Measurements from ENCODE around the gene BAHCC1. TPM values are rescaled to one million over a fixed set of nuclear protein-coding genes. Genes with fewer than 3 reads are reported as not detected.

The BAHCC1 gene
- total and polyA plus RNA-seq, 2 donors (not counting 3 experiments of a cell fraction or from before 2014, with no cell fraction given): 4.7 to 11.6 TPM

GRCh38 chr17:81457917-81458555, 62.8 kb downstream of the BAHCC1 start:
- FAIRE-seq (no peak), DNase-seq (ENCODE audit: low read depth, low spot score) (no peak)
- Histone ChIP-seq H3K9ac (replicated peaks; ENCODE audit: extremely low read depth, insufficient read depth, low read length) (no peak overlapping the region), H3K27ac (ENCODE audit: insufficient read depth, low read depth, low read length) (no peak overlapping the region), H2AFZ (ENCODE audit: low read depth, low read length) (no peak overlapping the region), H3K4me3 (replicated peaks in 1 of 3; ENCODE audit: insufficient read depth in 1 of 3, low read depth in 1 of 3, low read length in 3 of 3) (no peak overlapping the region), H3K36me3 (ENCODE audit: control insufficient read depth in 2 of 2, extremely low read depth in 1 of 2, insufficient read depth in 2 of 2, low read length in 2 of 2) (no peaks in the 10 kb centered on the region), H3K9me3 (replicated peaks; ENCODE audit: control insufficient read depth, insufficient read depth, low read length) (no peaks in the 10 kb centered on the region), H3K4me1 (ENCODE audit: control insufficient read depth, extremely low read depth, insufficient read depth, low read length) (peaks cover 19% of the 10 kb centered on the region), H3K79me2 (ENCODE audit: control insufficient read depth, insufficient read depth, low read length) (no peaks in the 10 kb centered on the region), H4K20me1 (replicated peaks; ENCODE audit: control insufficient read depth, extremely low read depth, insufficient read depth, low read length) (no peaks in the 10 kb centered on the region), H3K27me3 (ENCODE audit: control insufficient read depth in 2 of 2, insufficient read depth in 2 of 2, low read length in 2 of 2) (no peaks in the 10 kb centered on the region), H3K4me2 (ENCODE audit: insufficient read depth, low read length) (no peak overlapping the region), H3K9me1 (replicated peaks; ENCODE audit: control insufficient read depth, extremely low read depth, insufficient read depth, low read length) (no peaks in the 10 kb centered on the region)
- intact Hi-C loops (cut with micrococcal nuclease) (loop anchor here (2.0 to 5.0 kb wide), 2 partner anchors 41 to 63 kb away; partner anchors contain the start of gene BAHCC1), dilution Hi-C loops (cut with MboI; ENCODE audit: extremely low pct_ligation_motif_present, low sequenced_read_pairs) (no loop called here)
- ChIA-PET POLR2A (no interaction called here), CTCF (interaction anchor here (1.4 kb wide), 1 partner anchor 27 kb away, joined by 4 read pairs; no protein-coding TSS in a partner anchor)
- BruUV-seq (replicated peaks): no TSS peak
- TF ChIP-seq, protein P1, sequence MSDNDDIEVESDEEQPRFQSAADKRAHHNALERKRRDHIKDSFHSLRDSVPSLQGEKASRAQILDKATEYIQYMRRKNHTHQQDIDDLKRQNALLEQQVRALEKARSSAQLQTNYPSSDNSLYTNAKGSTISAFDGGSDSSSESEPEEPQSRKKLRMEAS (IDR thresholded peaks at IDR 0.05; ENCODE audit: insufficient read depth, insufficient read length): no peak
- no peak for TF ChIP-seq FOS (IDR thresholded peaks at IDR 0.05; ENCODE audit: borderline replicate concordance, insufficient read depth, low read length)
- no peak for TF ChIP-seq GATA2 (IDR thresholded peaks at IDR 0.05; ENCODE audit: insufficient read depth, insufficient read length, low read depth, low read length)
- TF ChIP-seq JUN (IDR thresholded peaks at IDR 0.05; ENCODE audit: borderline replicate concordance, insufficient read depth, insufficient read length, low read depth): no peak
- TF ChIP-seq POLR2AphosphoS5 (IDR thresholded peaks at IDR 0.05; ENCODE audit: insufficient read depth, low read depth, low read length): no peak
- no peak for TF ChIP-seq EZH2 (IDR thresholded peaks at IDR 0.05; ENCODE audit: borderline replicate concordance, low read depth, low read length, severe bottlenecking)
- TF ChIP-seq MYC (IDR thresholded peaks at IDR 0.05; ENCODE audit: low read depth, low read length): no peak
- TF ChIP-seq POLR2A (IDR thresholded peaks at IDR 0.05; ENCODE audit: low read depth, low read length): no peak
- no peak for TF ChIP-seq CTCF (IDR thresholded peaks at IDR 0.05; ENCODE audit: extremely low read depth in 1 of 2, insufficient read depth in 1 of 2, low read depth in 1 of 2, low read length in 2 of 2)

All from endothelial cell of umbilical vein (primary cell).